Spinal cord (tissue), 10 donors: ENCODE data around the gene ZCCHC14. TPM values are rescaled to one million over a fixed set of nuclear protein-coding genes. Genes with fewer than 3 reads are reported as not detected.
"Not testable (repeated sequence)": the region's sequence is repeated elsewhere in the genome, so short reads cannot be mapped to it uniquely, and the experiment has no call there.

Experiments
- DNase-seq, 6 donors: peaks; one replicate each; pipeline versions ENCODE4 v3.0.0 to v3.0.0-alpha.2; 2013 to 2015; ENCODE audit warnings: low spot score in 6 of 6, low read depth in 4 of 6
- H3K27ac ChIP-seq: one replicate; pipeline ENCODE4 v1.5.1; 2013; ENCODE audit warnings: low read depth, low read length, control low read depth
- H3K27me3 ChIP-seq: one replicate; pipeline ENCODE4 v1.6.1; 2013; ENCODE audit warnings: low read length; ENCODE audit not compliant: control insufficient read depth, insufficient read depth
- H3K36me3 ChIP-seq: one replicate; pipeline ENCODE4 v1.6.1; 2013; ENCODE audit warnings: low read length; ENCODE audit not compliant: control insufficient read depth, insufficient read depth
- H3K4me1 ChIP-seq: one replicate; pipeline ENCODE4 v1.6.1; 2013; ENCODE audit warnings: low read length; ENCODE audit not compliant: control insufficient read depth, insufficient read depth
- H3K4me3 ChIP-seq: one replicate; pipeline ENCODE4 v1.5.1; 2013; ENCODE audit warnings: low read depth, low read length, control low read depth
- H3K9me3 ChIP-seq: one replicate; pipeline ENCODE4 v1.6.1; 2013; ENCODE audit warnings: low read length; ENCODE audit not compliant: control insufficient read depth, insufficient read depth
- WGBS: methylation state at CpG from one replicate; pipeline ENCODE4 v1.1.5; 2013; ENCODE audit warnings: missing lambda C conversion rate; ENCODE audit not compliant: insufficient coverage; 5-methylcytosine and 5-hydroxymethylcytosine counted together
- polyA plus RNA-seq, 2 donors: library from polyadenylated mRNA; unstranded; fragments of 120-200 nt; gene quantifications; one replicate each; pipeline ENCODE4 v1.2.1, GENCODE V29; 2013; ENCODE audit not compliant: insufficient read length in 2 of 2
- total RNA-seq, 2 donors: library from RNA; depleted of rRNA in 1 of 2; stranded (reverse); fragments of 120-200 nt in 1 of 2; fragments of >200 nt in 1 of 2; gene quantifications; one replicate each; pipeline versions ENCODE4 v1.2.3 to v1.2.4, GENCODE V29; 2013 to 2014
- donor health status: healthy.

Gene ZCCHC14
- total and polyA plus RNA-seq, 4 donors = 16.8 to 43.5 (median 27.2) TPM

DNA sequence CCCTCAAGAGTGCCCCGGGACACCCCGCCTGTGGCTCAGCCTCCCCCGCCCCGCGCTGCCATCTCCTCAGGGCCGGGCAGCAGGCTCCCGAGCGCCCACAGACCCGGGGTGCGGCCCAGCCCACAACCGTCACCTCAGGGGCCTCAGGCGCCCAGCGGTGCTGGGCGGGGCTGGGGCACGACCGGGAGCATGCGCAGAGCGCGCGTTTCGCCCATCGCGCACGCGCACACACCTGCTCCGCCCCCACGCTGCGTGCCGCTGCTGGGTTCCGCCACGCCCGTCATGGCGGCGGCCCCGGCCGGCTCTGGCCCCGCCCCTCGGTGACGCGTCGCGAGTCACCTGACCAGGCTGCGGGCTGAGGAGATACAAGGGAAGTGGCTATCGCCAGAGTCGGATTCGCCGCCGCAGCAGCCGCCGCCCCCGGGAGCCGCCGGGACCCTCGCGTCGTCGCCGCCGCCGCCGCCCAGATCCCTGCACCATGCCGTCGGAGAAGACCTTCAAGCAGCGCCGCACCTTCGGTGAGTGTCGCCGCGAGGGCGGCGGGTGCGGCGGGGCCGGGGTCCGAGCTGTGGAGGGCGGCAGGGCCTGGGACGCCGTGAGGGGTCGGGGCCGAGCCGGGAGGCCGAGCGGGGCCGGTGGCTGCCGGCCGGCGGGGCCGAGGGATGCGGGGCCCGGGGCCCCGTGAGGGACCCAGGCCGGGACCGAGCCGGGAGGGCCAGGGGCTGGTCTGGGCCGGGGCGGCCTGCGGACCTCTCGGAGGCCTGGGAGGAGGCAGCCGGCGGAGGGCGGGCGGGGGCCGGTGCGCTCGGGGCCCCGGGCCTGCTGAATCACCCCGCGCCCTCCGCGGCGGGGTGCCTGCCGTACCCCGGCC, 100.6 kb downstream of the ZCCHC14 start, which contains the start of gene MAP1LC3B:
Gene MAP1LC3B (plus strand): TSS at position 387 of the 871 bp plus-strand sequence. CDS start 92 bp downstream, at position 479.
- peak; percentile 91 to 99 (median 94) for DNase-seq
- WGBS = under 1% methylated on average over 112 of the region's 113 CpGs
- H3K4me3 ChIP-seq = peak within 1 kb of the TSS; percentile 72
- peaks cover 3% of the 10 kb centered on the region for H3K36me3 ChIP-seq
- H3K4me1 ChIP-seq = peaks cover 24% of the 10 kb centered on the region
- no peaks in the 10 kb centered on the region for H3K27me3 ChIP-seq
- H3K9me3 ChIP-seq = no peaks in the 10 kb centered on the region
- H3K27ac ChIP-seq = peak within 1 kb of the TSS; percentile 81

DNA sequence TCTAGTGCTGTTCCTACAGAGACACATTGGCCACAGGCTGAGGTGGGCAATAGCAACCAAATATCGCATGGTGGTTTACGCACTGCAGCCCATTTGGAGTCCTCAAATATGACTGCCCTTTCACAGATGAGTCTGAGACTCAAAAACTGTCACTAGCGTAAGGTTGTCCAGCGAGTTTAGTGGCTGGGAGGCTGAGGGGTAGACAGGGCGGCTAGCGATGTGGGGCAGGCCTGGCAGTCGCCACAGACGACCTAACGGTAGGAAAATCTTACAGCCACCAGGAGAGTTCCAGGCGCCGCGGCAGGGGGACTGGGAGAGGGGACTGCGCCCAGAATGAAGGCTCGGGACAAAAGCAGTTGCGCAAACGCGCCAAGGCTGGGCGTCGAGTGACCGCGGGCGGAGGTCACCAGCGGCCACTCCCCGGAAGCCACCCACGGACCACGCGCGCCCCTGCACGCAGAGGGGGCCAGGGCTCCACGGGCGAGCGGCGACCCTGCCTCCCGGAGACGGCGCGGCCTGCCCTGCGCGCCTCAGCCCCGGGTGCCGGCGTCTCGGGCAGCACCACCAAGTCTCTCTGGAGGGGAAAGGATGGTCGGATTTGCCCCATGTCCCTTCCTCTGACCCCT, 101.4 kb downstream of the ZCCHC14 start:
- no peak for DNase-seq
- Histone ChIP-seq H3K27ac (peak overlapping the region; percentile 81), H3K27me3 (no peaks in the 10 kb centered on the region), H3K4me3 (peak overlapping the region; percentile 49), H3K4me1 (peaks cover 24% of the 10 kb centered on the region), H3K9me3 (no peaks in the 10 kb centered on the region), H3K36me3 (no peaks in the 10 kb centered on the region)
- WGBS = 6% methylated on average over 44 of the region's 44 CpGs

DNA sequence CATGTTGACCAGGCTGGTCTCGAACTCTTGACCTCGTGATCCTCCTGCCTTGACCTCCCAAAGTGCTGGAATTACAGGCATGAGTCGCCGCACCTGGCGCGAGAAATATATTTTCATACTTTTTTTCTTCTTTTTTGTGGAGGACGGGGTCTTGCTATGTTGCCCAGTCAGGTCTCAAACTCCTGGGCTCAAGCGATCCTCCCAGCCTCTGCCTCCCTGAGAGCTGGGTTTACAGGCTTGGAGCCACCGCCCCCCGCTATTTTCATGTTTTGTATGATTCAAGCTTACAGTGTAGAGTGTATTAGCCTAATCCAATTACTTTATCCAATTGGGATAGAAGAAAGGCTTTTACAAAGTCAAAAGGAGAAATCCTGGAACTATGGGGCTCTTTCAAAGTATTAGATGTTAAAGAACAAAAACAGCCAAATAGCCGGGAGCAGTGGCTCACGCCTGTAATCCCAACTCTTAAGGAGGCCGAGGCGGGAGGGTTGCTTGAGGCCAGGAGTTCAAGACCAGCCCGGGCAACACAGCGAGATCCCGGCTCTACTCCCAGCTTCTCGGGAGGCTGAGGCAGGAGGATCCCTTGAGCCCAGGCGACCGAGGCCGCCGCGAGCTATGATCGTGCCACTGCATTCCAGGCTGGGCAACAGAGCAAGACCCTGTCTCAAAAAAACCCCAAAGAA, 102.0 kb downstream of the ZCCHC14 start:
- DNase-seq = no peak

DNA sequence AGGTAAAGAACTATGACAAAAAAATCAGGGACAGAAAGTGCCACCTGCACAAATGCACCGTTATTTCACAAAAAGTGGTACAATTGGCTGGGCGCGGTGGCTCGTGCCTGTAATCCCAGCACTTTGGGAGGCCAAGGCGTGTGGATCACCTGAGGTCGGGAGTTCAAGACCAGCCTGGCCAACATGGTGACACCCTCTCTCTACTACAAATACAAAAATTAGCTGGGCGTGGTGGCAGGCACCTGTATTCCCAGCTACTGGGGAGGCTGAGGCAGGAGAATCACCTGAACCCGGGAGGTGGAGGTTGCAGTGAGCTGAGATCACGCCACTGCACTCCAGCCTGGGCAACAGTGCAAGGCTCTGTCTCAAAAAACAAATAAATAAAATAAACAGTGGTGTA, 102.9 kb downstream of the ZCCHC14 start:
- not testable (repeated sequence) for H3K9me3 ChIP-seq, H3K27me3 ChIP-seq, DNase-seq, H3K27ac ChIP-seq, H3K4me3 ChIP-seq, H3K36me3 ChIP-seq
- WGBS = 98% methylated on average over 4 of the region's 9 CpGs
- peaks cover 25% of the 10 kb centered on the region for H3K4me1 ChIP-seq

More for the DNA sequence above, 102.0 kb downstream of the ZCCHC14 start:
- Histone ChIP-seq H3K9me3 (no peaks in the 10 kb centered on the region), H3K27me3 (no peaks in the 10 kb centered on the region), H3K36me3 (no peaks in the 10 kb centered on the region), H3K4me1 (peaks cover 24% of the 10 kb centered on the region), H3K27ac (peak overlapping the region; percentile 81), H3K4me3 (peak overlapping the region; percentile 49)
- 96% methylated on average over 14 of the region's 24 CpGs for WGBS

DNA sequence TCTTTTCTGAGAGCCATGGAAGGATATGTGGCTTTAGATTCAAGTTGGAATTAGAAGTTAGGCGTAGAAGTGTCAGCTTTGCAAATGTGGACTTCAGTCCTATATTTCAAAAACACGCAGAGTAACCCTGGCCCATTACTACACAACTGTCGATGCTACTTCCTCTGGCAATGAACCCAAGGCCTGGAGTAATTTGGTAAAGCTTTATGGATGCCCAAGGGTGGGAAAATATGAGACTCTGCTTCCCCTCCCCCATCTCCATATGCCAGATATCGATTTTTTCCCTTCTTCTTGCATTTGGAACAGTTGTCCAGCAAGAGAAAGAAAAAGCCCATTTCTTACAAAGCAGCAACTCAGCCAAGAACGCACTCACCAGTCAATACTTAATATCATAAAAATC, 103.6 kb downstream of the ZCCHC14 start:
- Histone ChIP-seq H3K36me3 (no peaks in the 10 kb centered on the region), H3K27ac (no peak overlapping the region), H3K27me3 (no peaks in the 10 kb centered on the region), H3K9me3 (no peaks in the 10 kb centered on the region), H3K4me1 (peaks cover 28% of the 10 kb centered on the region), H3K4me3 (no peak overlapping the region)
- DNase-seq = no peak
- WGBS = no CpG with 5 or more reads among the region's 5 CpGs

DNA sequence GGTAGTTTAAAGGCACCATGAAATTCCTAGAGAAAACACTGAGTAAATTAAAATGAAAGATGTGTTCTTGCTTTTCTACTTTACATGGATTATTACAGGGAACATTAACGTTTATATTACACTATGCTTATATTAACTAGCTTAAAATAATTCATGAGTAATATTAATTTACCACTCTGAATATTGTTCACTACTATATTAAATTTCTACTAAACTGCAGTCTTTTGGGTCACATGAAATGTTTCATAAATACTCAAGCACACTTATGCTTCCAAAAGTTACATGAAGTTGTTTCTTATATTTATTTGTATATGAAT, 104.0 kb downstream of the ZCCHC14 start:
- Histone ChIP-seq H3K27me3 (no peaks in the 10 kb centered on the region), H3K36me3 (no peaks in the 10 kb centered on the region), H3K4me1 (peaks cover 28% of the 10 kb centered on the region), H3K27ac (peak overlapping the region; percentile 98), H3K9me3 (no peaks in the 10 kb centered on the region), H3K4me3 (peak overlapping the region; percentile 22)
- no CpG with 5 or more reads among the region's 1 CpG for WGBS
- DNase-seq = no peak

DNA sequence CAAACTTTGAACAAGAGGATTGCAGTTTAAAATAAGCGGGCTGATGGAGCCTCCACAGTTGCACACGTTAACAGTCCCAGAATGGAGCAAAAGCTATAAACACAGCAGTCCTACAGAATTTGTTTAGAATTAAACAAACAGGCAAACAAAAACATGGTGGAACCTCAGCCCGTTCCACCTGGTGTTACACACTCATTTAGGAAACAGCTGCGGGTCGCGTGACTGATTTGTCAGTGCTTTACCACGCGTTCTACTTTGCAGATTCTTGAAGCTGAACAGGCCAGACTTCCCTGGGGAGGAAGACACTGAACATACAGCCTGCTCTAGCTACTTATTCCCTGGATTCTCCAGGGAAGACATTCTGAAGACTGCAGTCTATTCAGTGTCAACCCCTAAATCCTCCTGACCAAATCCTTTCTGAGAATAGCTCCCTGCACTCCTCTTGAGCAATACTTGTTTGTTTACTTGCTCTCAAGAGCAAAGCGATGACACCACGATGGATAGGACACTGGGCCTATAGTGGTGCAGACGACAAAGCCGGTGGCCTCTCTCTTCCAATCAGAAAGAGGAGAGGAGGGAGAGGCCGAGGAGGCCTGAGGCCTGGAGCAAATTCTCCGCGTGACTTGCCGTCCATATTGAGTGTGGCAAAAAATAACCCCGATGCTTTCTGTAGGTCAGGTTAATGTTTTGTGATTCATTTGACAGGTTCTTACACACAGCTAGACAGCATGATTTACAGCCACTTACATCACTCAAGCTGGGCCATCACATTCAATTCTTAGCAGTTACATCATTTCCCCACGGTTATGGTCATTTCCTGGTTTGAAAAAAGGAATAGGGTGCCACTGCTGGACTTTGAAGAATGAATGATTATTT, 104.6 kb downstream of the ZCCHC14 start:
- H3K27ac ChIP-seq = peak overlapping the region; percentile 98
- no peaks in the 10 kb centered on the region for H3K9me3 ChIP-seq
- peaks cover 22% of the 10 kb centered on the region for H3K4me1 ChIP-seq
- WGBS = under 1% methylated on average over 10 of the region's 18 CpGs
- peak; percentile 87 to 99 (median 94) for DNase-seq
- H3K36me3 ChIP-seq = no peaks in the 10 kb centered on the region
- H3K27me3 ChIP-seq = no peaks in the 10 kb centered on the region
- H3K4me3 ChIP-seq = peak overlapping the region; percentile 22

DNA sequence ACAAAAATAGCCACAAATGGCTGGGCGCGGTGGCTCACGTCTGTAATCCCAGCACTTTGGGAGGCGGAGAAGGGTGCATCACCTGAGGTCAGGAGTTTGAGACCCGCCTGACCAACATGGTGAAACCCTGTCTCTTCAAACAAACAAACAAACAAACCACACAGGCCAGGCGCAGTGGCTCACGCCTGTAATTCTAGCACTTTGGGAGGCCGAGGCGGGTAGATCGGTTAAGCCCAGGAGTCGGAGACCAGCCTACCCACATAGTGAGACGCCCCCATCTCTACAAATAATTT, 108.0 kb downstream of the ZCCHC14 start:
- not testable (repeated sequence) for DNase-seq, H3K9me3 ChIP-seq, H3K36me3 ChIP-seq, H3K27me3 ChIP-seq
- peak overlapping the region; percentile 96 for H3K27ac ChIP-seq
- H3K4me1 ChIP-seq = peaks cover 40% of the 10 kb centered on the region
- 87% methylated on average over 8 of the region's 12 CpGs for WGBS
- peak overlapping the region; percentile 94 for H3K4me3 ChIP-seq
